Colonic mucosa (tissue), 4 donors: ENCODE data around the gene SFI1. TPM values are rescaled to one million over a fixed set of nuclear protein-coding genes. Genes with fewer than 3 reads are reported as not detected.
"Not testable (repeated sequence)": the region's sequence is repeated elsewhere in the genome, so short reads cannot be mapped to it uniquely, and the experiment has no call there.

Experiments used
- DNase-seq: peaks from one replicate; pipeline ENCODE4 v3.0.0-alpha.2; 2020
- H3K27ac ChIP-seq: fragments of 200-600 bp; one replicate; pipeline ENCODE4 v1.8.0; 2021
- H3K27me3 ChIP-seq: fragments of 200-600 bp; one replicate; pipeline ENCODE4 v1.8.0; 2021
- H3K36me3 ChIP-seq: fragments of 200-600 bp; one replicate; pipeline ENCODE4 v1.8.0; 2021
- H3K4me1 ChIP-seq: fragments of 200-600 bp; one replicate; pipeline ENCODE4 v1.8.0; 2021; ENCODE audit warnings: mild to moderate bottlenecking
- H3K4me3 ChIP-seq: fragments of 200-600 bp; one replicate; pipeline ENCODE4 v1.8.0; 2021
- H3K9ac ChIP-seq, 2 donors: one replicate each; pipeline ENCODE4 v1.7.0; 2013; ENCODE audit warnings: control low read depth in 2 of 2, low read depth in 2 of 2, low read length in 2 of 2
- H3K9me3 ChIP-seq: fragments of 200-600 bp; one replicate; pipeline ENCODE4 v1.8.0; 2021
- intact Hi-C: fragments of 100-400 bp; cut with DNase I; formaldehyde crosslinking; loops from one replicate; pipeline ENCODE4 v1.14.1; 2022
- total RNA-seq, 2 donors: library from RNA; stranded (reverse); fragmentation: NEBNext Ultra II Directional in 1 of 2; extraction: Animal tissue kit (Norgen Biotek cat#: 25700) in 1 of 2; gene quantifications; one replicate each; pipeline ENCODE4 v1.2.1, GENCODE V29; 2021
- TF ChIP-seq, protein P1 (sequence below): fragments of 200-600 bp; IDR thresholded peaks from one replicate; pipeline ENCODE4 v1.8.0; 2022; ENCODE audit warnings: antibody characterized with exemption, mild to moderate bottlenecking
- donor health status: healthy.
- donor health status: DM: no; HTN: no; CAD: no.
- donor health status: DM: no; HTN: no; CAD: no.

Gene SFI1
- total RNA-seq, 2 donors from 2014 or later, result 24.1 to 47.8 TPM

DNA sequence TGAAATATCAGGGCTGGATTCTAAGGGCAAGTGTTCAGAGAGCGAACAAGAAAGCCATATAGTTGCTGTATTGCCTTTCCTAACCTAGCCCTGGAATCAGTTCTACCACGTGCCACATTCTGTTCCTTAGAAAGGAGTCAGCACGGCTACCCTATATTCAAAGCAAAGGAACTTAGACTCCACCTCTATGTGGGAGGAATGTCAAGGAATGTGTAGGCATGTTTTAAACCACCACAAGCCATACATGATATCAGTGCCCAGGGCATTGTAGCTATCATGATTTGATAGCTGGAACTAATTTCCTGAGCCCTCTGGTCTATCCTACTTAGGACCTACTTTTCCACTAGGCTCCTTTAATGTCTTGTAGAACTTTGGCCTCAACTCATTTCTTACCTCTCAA is 4.2 kb upstream of the SFI1 start:
- DNase-seq, result no peak
- Histone ChIP-seq H3K4me3 (no peak overlapping the region), H3K36me3 (no peaks in the 10 kb centered on the region), H3K4me1 (no peaks in the 10 kb centered on the region), H3K27me3 (no peaks in the 10 kb centered on the region), H3K27ac (no peak overlapping the region), H3K9me3 (no peaks in the 10 kb centered on the region), H3K9ac (no peak overlapping the region)
- intact Hi-C loops, result no loop called here
- TF ChIP-seq, protein P1, sequence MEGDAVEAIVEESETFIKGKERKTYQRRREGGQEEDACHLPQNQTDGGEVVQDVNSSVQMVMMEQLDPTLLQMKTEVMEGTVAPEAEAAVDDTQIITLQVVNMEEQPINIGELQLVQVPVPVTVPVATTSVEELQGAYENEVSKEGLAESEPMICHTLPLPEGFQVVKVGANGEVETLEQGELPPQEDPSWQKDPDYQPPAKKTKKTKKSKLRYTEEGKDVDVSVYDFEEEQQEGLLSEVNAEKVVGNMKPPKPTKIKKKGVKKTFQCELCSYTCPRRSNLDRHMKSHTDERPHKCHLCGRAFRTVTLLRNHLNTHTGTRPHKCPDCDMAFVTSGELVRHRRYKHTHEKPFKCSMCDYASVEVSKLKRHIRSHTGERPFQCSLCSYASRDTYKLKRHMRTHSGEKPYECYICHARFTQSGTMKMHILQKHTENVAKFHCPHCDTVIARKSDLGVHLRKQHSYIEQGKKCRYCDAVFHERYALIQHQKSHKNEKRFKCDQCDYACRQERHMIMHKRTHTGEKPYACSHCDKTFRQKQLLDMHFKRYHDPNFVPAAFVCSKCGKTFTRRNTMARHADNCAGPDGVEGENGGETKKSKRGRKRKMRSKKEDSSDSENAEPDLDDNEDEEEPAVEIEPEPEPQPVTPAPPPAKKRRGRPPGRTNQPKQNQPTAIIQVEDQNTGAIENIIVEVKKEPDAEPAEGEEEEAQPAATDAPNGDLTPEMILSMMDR, result no peak

- intact Hi-C loops, H3K9ac ChIP-seq, H3K27ac ChIP-seq, H3K4me3 ChIP-seq, H3K9me3 ChIP-seq, DNase-seq, H3K27me3 ChIP-seq, H3K4me1 ChIP-seq, H3K36me3 ChIP-seq: not testable (repeated sequence)
Measured at GRCh38 chr22:31493355-31493754, 3.0 kb upstream of the SFI1 start.

DNA sequence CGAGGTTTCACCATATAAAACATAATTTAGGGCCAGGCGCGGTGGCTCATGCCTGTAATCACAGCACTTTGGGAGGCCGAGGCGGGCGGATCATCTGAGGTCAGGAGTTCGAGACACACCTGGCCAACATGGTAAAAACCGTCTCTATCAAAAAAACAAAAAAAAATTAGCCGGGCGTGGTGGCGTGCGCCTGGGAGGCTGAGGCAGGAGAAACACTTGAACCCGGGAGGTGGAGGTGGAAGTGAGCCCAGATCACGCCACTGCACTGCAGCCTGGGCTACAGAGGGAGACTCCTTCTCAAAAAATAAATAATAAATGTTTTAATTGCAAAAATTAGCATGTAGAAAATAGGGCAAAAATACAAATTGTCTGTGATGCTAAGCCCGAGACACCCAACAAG is 993 bp upstream of the SFI1 start:
- H3K9me3 ChIP-seq, result no peaks in the 10 kb centered on the region
- H3K27ac ChIP-seq, result peak overlapping the region; percentile 89
- no peaks in the 10 kb centered on the region for H3K27me3 ChIP-seq
- H3K9ac ChIP-seq, result peak overlapping the region in 1 of 2 donors; percentile 6
- H3K4me3 ChIP-seq, result peak overlapping the region; percentile 89
- no peaks in the 10 kb centered on the region for H3K36me3 ChIP-seq
- no peak for DNase-seq
- TF ChIP-seq, protein P1, result no peak
- intact Hi-C loops, result no loop called here
- no peaks in the 10 kb centered on the region for H3K4me1 ChIP-seq

DNA sequence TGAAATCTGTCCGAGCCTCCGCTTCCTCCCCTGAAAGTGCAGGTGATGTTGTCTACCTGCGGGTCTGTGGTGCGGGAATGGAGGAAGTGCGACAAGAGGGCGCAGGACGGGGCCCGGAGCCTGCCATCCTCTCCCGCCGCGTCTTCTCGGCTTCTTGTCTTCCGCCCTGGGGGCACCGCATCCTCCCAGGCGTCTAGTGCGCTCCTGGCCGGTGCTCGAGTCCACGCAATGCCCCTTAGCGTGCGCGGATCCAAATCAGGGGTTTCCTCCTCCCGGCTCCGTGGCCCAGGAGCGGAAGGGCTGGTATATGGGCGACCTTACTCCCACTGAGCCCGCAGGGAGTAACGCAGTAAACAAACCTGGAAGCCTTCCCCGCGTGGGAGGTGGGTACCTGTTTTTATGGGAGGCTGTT is 405 bp downstream of the SFI1 start:
- TF ChIP-seq, protein P1, result no peak
- Histone ChIP-seq H3K27ac (peak overlapping the region; percentile 89), H3K36me3 (no peaks in the 10 kb centered on the region), H3K9ac (peak overlapping the region; percentile 76 to 93), H3K4me3 (peak overlapping the region; percentile 89), H3K4me1 (no peaks in the 10 kb centered on the region), H3K9me3 (no peaks in the 10 kb centered on the region), H3K27me3 (no peaks in the 10 kb centered on the region)
- peak; percentile 54 for DNase-seq
- intact Hi-C loops, result no loop called here

GRCh38 chr22:31497148-31497938 is 1.0 kb downstream of the SFI1 start:
- Histone ChIP-seq H3K36me3 (no peaks in the 10 kb centered on the region), H3K4me1 (no peaks in the 10 kb centered on the region), H3K9ac (peak overlapping the region; percentile 76 to 93), H3K4me3 (peak overlapping the region; percentile 89), H3K27ac (peak overlapping the region; percentile 89), H3K9me3 (no peaks in the 10 kb centered on the region), H3K27me3 (no peaks in the 10 kb centered on the region)
- no peak for DNase-seq
- TF ChIP-seq, protein P1, result no peak
- intact Hi-C loops, result no loop called here

DNA sequence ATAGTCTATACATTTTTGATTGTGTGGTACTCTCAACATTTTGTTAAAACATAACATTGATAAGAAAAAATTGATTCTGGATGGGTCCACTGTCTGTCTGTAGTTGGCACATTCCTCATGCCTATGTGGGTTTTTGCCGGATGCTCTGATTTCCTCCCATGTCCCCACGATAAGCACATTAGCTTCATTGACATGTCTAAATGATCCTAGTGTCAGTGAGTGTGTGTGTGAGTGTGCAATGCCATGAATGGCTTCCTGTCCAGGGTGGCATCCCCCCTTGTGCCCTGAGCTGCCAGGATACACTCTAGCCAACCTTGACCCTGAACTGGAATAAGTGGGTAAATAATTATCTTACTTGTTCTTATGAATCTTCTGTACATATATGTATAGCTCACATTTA is 5.4 kb downstream of the SFI1 start:
- Histone ChIP-seq H3K4me1 (no peaks in the 10 kb centered on the region), H3K27me3 (no peaks in the 10 kb centered on the region), H3K36me3 (no peaks in the 10 kb centered on the region), H3K9ac (no peak overlapping the region), H3K27ac (no peak overlapping the region), H3K9me3 (no peaks in the 10 kb centered on the region), H3K4me3 (no peak overlapping the region)
- no peak for DNase-seq
- TF ChIP-seq, protein P1, result no peak
- intact Hi-C loops, result no loop called here
